Endothelial cell of umbilical vein (primary cell): Measurements from ENCODE around the gene FBXO34. TPM values are rescaled to one million over a fixed set of nuclear protein-coding genes. Genes with fewer than 3 reads are reported as not detected.

ENCODE experiments used
- BruUV-seq: library from RNA; stranded (reverse); fragments of 400-500 nt; replicated peaks from 2 replicates; lab custom pipeline; 2021; lab: Mats Ljungman, UMichigan
- CTCF ChIA-PET: fragments of 300-600, 350-600 bp; sonication (Branson Sonifier 250); formaldehyde crosslinking; loops from one replicate; lab custom pipeline; 2021; ENCODE audit warnings: antibody characterized with exemption, inconsistent platforms; lab: Charles Lee
- POLR2A ChIA-PET: fragments of 300-600, 350-600 bp; sonication (Branson Sonifier 250); formaldehyde crosslinking; loops from one replicate; lab custom pipeline; 2021; ENCODE audit warnings: antibody characterized with exemption, inconsistent platforms; lab: Charles Lee
- DNase-seq: peaks from one replicate; pipeline ENCODE4 v3.0.0-alpha.2; 2011; ENCODE audit warnings: low read depth, low spot score
- FAIRE-seq: peaks from 2 replicates; lab custom pipeline; 2011; peaks lifted over from hg19 to GRCh38; lab: Jason Lieb, UNC
- H2AFZ ChIP-seq: 2 replicates; pipeline ENCODE4 v1.6.0; 2012; ENCODE audit warnings: low read depth, low read length, control low read depth, inconsistent platforms
- H3K27ac ChIP-seq: 2 replicates; pipeline ENCODE4 v1.5.1; 2011; ENCODE audit warnings: low read depth, mild to moderate bottlenecking, control low read depth, low read length, moderate library complexity; ENCODE audit not compliant: insufficient read depth
- H3K27me3 ChIP-seq, 2 experiments: 2 replicates each; pipeline versions ENCODE4 v1.6.0 to v1.6.1; 2011; ENCODE audit warnings: low read length in 2 of 2, mixed read lengths in 1 of 2; ENCODE audit not compliant: control insufficient read depth in 2 of 2, insufficient read depth in 2 of 2
- H3K36me3 ChIP-seq, 2 experiments: 2 replicates in 1 of 2; 3 replicates in 1 of 2; pipeline ENCODE4 v1.5.1; 2011; ENCODE audit warnings: low read length in 2 of 2, mild to moderate bottlenecking in 1 of 2, moderate library complexity in 1 of 2; ENCODE audit not compliant: control insufficient read depth in 2 of 2, insufficient read depth in 2 of 2; ENCODE audit errors: extremely low read depth in 1 of 2
- H3K4me1 ChIP-seq: 3 replicates; pipeline ENCODE4 v1.5.1; 2011; ENCODE audit warnings: mild to moderate bottlenecking, low read length; ENCODE audit not compliant: control insufficient read depth, insufficient read depth; ENCODE audit errors: extremely low read depth
- H3K4me2 ChIP-seq: 2 replicates; pipeline ENCODE4 v1.6.1; 2011; ENCODE audit warnings: low read length, control low read depth, mixed read lengths; ENCODE audit not compliant: insufficient read depth
- H3K4me3 ChIP-seq, 3 experiments: fragments of 200-600 bp in 1 of 3; sonication (generic), shearing (Covaris generic) in 1 of 3; replicated peaks in 1 of 3; 2 replicates each; pipeline ENCODE4 v1.5.1; 2011 to 2016; ENCODE audit warnings: control low read depth in 3 of 3, low read length in 3 of 3, mild to moderate bottlenecking in 2 of 3, inconsistent platforms in 1 of 3, low read depth in 1 of 3, moderate library complexity in 1 of 3; ENCODE audit not compliant: insufficient read depth in 1 of 3
- H3K79me2 ChIP-seq: 2 replicates; pipeline ENCODE4 v1.6.0; 2012; ENCODE audit warnings: low read length, inconsistent platforms; ENCODE audit not compliant: control insufficient read depth, insufficient read depth
- H3K9ac ChIP-seq: replicated peaks from 2 replicates; pipeline ENCODE3; 2011; ENCODE audit warnings: low read length, control low read depth; ENCODE audit not compliant: insufficient read depth; ENCODE audit errors: extremely low read depth
- H3K9me1 ChIP-seq: replicated peaks from 3 replicates; pipeline ENCODE4 v1.6.0; 2011; ENCODE audit warnings: mild to moderate bottlenecking, low read length; ENCODE audit not compliant: control insufficient read depth, insufficient read depth; ENCODE audit errors: extremely low read depth
- H3K9me3 ChIP-seq: replicated peaks from 2 replicates; pipeline ENCODE4 v1.5.1; 2012; ENCODE audit warnings: low read length, inconsistent platforms; ENCODE audit not compliant: control insufficient read depth, insufficient read depth
- H4K20me1 ChIP-seq: replicated peaks from 2 replicates; pipeline ENCODE3; 2011; ENCODE audit warnings: mild to moderate bottlenecking, low read length; ENCODE audit not compliant: control insufficient read depth, insufficient read depth; ENCODE audit errors: extremely low read depth
- EZH2 ChIP-seq: IDR thresholded peaks from 2 replicates; pipeline ENCODE4 v1.6.1; 2012; ENCODE audit warnings: borderline replicate concordance, low read depth, mild to moderate bottlenecking, moderate library complexity, low read length, inconsistent platforms; ENCODE audit not compliant: severe bottlenecking
- FOS ChIP-seq: IDR thresholded peaks from 2 replicates; pipeline ENCODE4 v1.6.1; 2011; ENCODE audit warnings: mild to moderate bottlenecking, low read length, moderate library complexity, borderline replicate concordance; ENCODE audit not compliant: insufficient read depth
- GATA2 ChIP-seq: IDR thresholded peaks from 2 replicates; pipeline ENCODE4 v1.7.0; 2011; ENCODE audit warnings: low read depth, mild to moderate bottlenecking, moderate library complexity, mixed read lengths, low read length; ENCODE audit not compliant: insufficient read length, insufficient read depth
- JUN ChIP-seq: IDR thresholded peaks from 2 replicates; pipeline ENCODE4 v1.6.1; 2011; ENCODE audit warnings: borderline replicate concordance, low read depth; ENCODE audit not compliant: insufficient read length, insufficient read depth
- MYC ChIP-seq: IDR thresholded peaks from one replicate; pipeline ENCODE4 v1.6.1; 2011; ENCODE audit warnings: mild to moderate bottlenecking, low read depth, low read length
- POLR2A ChIP-seq: IDR thresholded peaks from 2 replicates; pipeline ENCODE4 v1.6.1; 2012; ENCODE audit warnings: low read depth, mild to moderate bottlenecking, control low read depth, low read length
- POLR2AphosphoS5 ChIP-seq: IDR thresholded peaks from 2 replicates; pipeline ENCODE4 v1.6.1; 2012; ENCODE audit warnings: low read depth, mild to moderate bottlenecking, control low read depth, low read length, moderate library complexity; ENCODE audit not compliant: insufficient read depth
- dilution Hi-C: fragments of 300-500 bp; cut with MboI; formaldehyde crosslinking; loops from one replicate; pipeline ENCODE4 v1.15.0; 2019; ENCODE audit warnings: low sequenced_read_pairs; ENCODE audit not compliant: extremely low pct_ligation_motif_present
- intact Hi-C: fragments of 100-400 bp; cut with micrococcal nuclease; formaldehyde crosslinking; loops from one replicate; pipeline ENCODE4 v1.10.0; 2022
- polyA plus RNA-seq, 4 experiments: library from polyadenylated mRNA; depleted of rRNA in 3 of 4; stranded (reverse) in 3 of 4; unstranded in 1 of 4; fragments of >200 nt; gene quantifications; 2 replicates each; pipeline versions ENCODE4 v1.2.1 to v1.2.3, GENCODE V29; 2011 to 2012; ENCODE audit warnings: missing spikeins in 1 of 4
- total RNA-seq: library from RNA; stranded (reverse); gene quantifications from 2 replicates; pipeline ENCODE4 v1.2.3, GENCODE V29; 2021
- TF ChIP-seq, protein P1 (sequence below): IDR thresholded peaks from 2 replicates; pipeline ENCODE4 v1.6.1; 2011; ENCODE audit not compliant: insufficient read depth, insufficient read length
- TF ChIP-seq, protein P2 (sequence below), 2 donors: IDR thresholded peaks; 1 replicate in 1 of 2; 2 replicates in 1 of 2; pipeline ENCODE4 v1.5.1; 2011; ENCODE audit warnings: low read length in 2 of 2, mild to moderate bottlenecking in 2 of 2, moderate library complexity in 2 of 2, control low read depth in 1 of 2, inconsistent platforms in 1 of 2, low read depth in 1 of 2; ENCODE audit not compliant: insufficient read depth in 1 of 2; ENCODE audit errors: extremely low read depth in 1 of 2

Gene FBXO34
- total and polyA plus RNA-seq, 2 donors (not counting 3 experiments of a cell fraction or from before 2014, with no cell fraction given), result 8.5 to 14.2 TPM

DNA sequence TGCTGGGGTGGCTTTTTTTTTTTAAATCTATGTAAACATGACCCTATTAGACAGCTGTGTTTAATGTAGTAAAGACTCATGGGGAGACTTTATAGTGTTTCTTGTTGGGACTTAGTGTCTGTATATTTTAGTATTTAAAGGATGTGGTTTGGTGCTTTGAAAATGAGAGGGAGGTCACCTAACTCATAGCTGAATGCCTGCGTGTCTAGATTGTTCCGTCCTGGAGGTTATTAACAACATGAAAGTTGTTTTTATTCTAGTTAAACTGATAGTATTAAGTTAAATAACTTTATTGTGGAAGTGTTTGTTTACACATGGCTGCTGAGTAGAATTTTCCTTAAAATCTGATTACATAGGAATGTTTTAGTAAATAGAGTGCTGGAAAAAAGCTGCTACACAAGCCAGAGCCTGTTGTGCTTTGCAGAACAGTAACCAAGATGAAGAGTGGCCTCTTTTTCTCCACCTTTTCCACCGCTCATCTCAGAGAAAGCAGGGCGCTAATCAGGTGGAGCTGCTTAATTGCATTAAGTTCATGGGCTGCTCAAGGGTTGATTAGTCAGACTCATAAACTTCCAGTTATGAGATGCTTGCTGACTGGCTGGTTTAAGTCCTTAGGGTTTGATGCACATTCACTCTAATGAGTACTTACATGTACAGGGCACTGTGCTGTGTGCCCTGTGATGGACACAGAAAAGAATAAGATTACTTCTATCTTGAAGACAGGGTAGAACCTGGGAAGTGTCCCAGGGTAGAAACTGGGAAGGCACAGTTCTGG lies 62.7 kb downstream of the FBXO34 start:
- Histone ChIP-seq H3K4me2 (no peak overlapping the region), H3K27ac (no peak overlapping the region), H2AFZ (no peak overlapping the region), H3K79me2 (peaks cover 9% of the 10 kb centered on the region), H3K9me1 (no peaks in the 10 kb centered on the region), H3K27me3 (no peaks in the 10 kb centered on the region), H3K4me3 (no peak overlapping the region), H3K4me1 (no peaks in the 10 kb centered on the region), H3K9ac (no peak overlapping the region), H4K20me1 (peaks cover 1% of the 10 kb centered on the region), H3K36me3 (no peaks in the 10 kb centered on the region), H3K9me3 (no peaks in the 10 kb centered on the region)
- dilution Hi-C loops (no loop called here), intact Hi-C loops (no loop called here)
- FAIRE-seq, result no peak
- ChIA-PET POLR2A (no interaction called here), CTCF (interaction anchor here (0.8 to 1.9 kb wide), 4 partner anchors 12 to 55 kb away, joined by 3 to 9 read pairs (median 5); no protein-coding TSS in a partner anchor)
- TF ChIP-seq EZH2 (no peak), MYC (no peak), FOS (no peak), GATA2 (no peak), POLR2A (no peak), POLR2AphosphoS5 (no peak), JUN (no peak)
- TF ChIP-seq, protein P1, sequence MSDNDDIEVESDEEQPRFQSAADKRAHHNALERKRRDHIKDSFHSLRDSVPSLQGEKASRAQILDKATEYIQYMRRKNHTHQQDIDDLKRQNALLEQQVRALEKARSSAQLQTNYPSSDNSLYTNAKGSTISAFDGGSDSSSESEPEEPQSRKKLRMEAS, result no peak
- TF ChIP-seq, protein P2, sequence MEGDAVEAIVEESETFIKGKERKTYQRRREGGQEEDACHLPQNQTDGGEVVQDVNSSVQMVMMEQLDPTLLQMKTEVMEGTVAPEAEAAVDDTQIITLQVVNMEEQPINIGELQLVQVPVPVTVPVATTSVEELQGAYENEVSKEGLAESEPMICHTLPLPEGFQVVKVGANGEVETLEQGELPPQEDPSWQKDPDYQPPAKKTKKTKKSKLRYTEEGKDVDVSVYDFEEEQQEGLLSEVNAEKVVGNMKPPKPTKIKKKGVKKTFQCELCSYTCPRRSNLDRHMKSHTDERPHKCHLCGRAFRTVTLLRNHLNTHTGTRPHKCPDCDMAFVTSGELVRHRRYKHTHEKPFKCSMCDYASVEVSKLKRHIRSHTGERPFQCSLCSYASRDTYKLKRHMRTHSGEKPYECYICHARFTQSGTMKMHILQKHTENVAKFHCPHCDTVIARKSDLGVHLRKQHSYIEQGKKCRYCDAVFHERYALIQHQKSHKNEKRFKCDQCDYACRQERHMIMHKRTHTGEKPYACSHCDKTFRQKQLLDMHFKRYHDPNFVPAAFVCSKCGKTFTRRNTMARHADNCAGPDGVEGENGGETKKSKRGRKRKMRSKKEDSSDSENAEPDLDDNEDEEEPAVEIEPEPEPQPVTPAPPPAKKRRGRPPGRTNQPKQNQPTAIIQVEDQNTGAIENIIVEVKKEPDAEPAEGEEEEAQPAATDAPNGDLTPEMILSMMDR (IDR thresholded peaks at IDR 0.05; ENCODE audit: extremely low read depth in 1 of 2, insufficient read depth in 1 of 2, low read depth in 1 of 2, low read length in 2 of 2), result no peak
- no TSS peak for BruUV-seq
- peak; percentile 13 for DNase-seq
